Measurements from ENCODE around the gene ALG14.

Gene ALG14

GRCh38 chr1:94989398-94989797, 83.4 kb downstream of the ALG14 start:
- H3K9me2 ChIP-seq (ENCODE audit: low read depth, low read length): no peaks in the 10 kb centered on the region
- no peaks in the 10 kb centered on the region for H4K20me1 ChIP-seq (ENCODE audit: insufficient read depth, low read length)
- H3K9ac ChIP-seq (ENCODE audit: low read length): no peak overlapping the region
- H3K4me3 ChIP-seq (ENCODE audit: low read depth, low read length, poor library complexity, severe bottlenecking): no peak overlapping the region
- no peaks in the 10 kb centered on the region for H3K36me3 ChIP-seq (ENCODE audit: insufficient read depth, low read length)
- no peak overlapping the region for H2AFZ ChIP-seq (ENCODE audit: low read length)
- no peaks in the 10 kb centered on the region for H3K79me2 ChIP-seq (ENCODE audit: insufficient read depth, low read length)
- TF ChIP-seq CTCF (IDR thresholded peaks at IDR 0.05; ENCODE audit: low read length) (no peak), EZH2 (IDR thresholded peaks at IDR 0.05; ENCODE audit: borderline replicate concordance, low read length) (no peak)
- H3K27me3 ChIP-seq (ENCODE audit: insufficient read depth, low read length): no peaks in the 10 kb centered on the region
- no peaks in the 10 kb centered on the region for H3K9me3 ChIP-seq (ENCODE audit: low read length)
- H3K27ac ChIP-seq (ENCODE audit: low read depth, low read length, poor library complexity, severe bottlenecking): no peak overlapping the region
- H3K4me2 ChIP-seq (ENCODE audit: low read length): no peak overlapping the region
- H3K4me1 ChIP-seq (ENCODE audit: insufficient read depth, low read length, severe bottlenecking): no peaks in the 10 kb centered on the region
- H3F3A ChIP-seq (ENCODE audit: insufficient read depth, low read length): no peaks in the 10 kb centered on the region

- H2AFZ ChIP-seq (ENCODE audit: low read length): no peak overlapping the region
Observed at GRCh38 chr1:94988356-94988755, 84.4 kb downstream of the ALG14 start.

GRCh38 chr1:94986783-94987182, 86.0 kb downstream of the ALG14 start:
- H3K9me2 ChIP-seq (ENCODE audit: low read depth, low read length): no peaks in the 10 kb centered on the region
- no peaks in the 10 kb centered on the region for H3F3A ChIP-seq (ENCODE audit: insufficient read depth, low read length)
- no peak overlapping the region for H3K4me2 ChIP-seq (ENCODE audit: low read length)

More at GRCh38 chr1:94988356-94988755, 84.4 kb downstream of the ALG14 start:
- Histone ChIP-seq H4K20me1 (ENCODE audit: insufficient read depth, low read length) (no peaks in the 10 kb centered on the region), H3K27ac (ENCODE audit: low read depth, low read length, poor library complexity, severe bottlenecking) (no peak overlapping the region), H3K4me1 (ENCODE audit: insufficient read depth, low read length, severe bottlenecking) (no peaks in the 10 kb centered on the region), H3K4me2 (ENCODE audit: low read length) (no peak overlapping the region), H3K9me2 (ENCODE audit: low read depth, low read length) (no peaks in the 10 kb centered on the region), H3K27me3 (ENCODE audit: insufficient read depth, low read length) (no peaks in the 10 kb centered on the region), H3K9ac (ENCODE audit: low read length) (no peak overlapping the region), H3K36me3 (ENCODE audit: insufficient read depth, low read length) (no peaks in the 10 kb centered on the region), H3F3A (ENCODE audit: insufficient read depth, low read length) (no peaks in the 10 kb centered on the region), H3K9me3 (ENCODE audit: low read length) (no peaks in the 10 kb centered on the region), H3K79me2 (ENCODE audit: insufficient read depth, low read length) (no peaks in the 10 kb centered on the region), H3K4me3 (ENCODE audit: low read depth, low read length, poor library complexity, severe bottlenecking) (no peak overlapping the region)
- no peak for TF ChIP-seq EZH2 (IDR thresholded peaks at IDR 0.05; ENCODE audit: borderline replicate concordance, low read length)
- no peak for TF ChIP-seq CTCF (IDR thresholded peaks at IDR 0.05; ENCODE audit: low read length)

More at GRCh38 chr1:94986783-94987182, 86.0 kb downstream of the ALG14 start:
- no peak overlapping the region for H2AFZ ChIP-seq (ENCODE audit: low read length)
- H3K27ac ChIP-seq (ENCODE audit: low read depth, low read length, poor library complexity, severe bottlenecking): no peak overlapping the region
- TF ChIP-seq EZH2 (IDR thresholded peaks at IDR 0.05; ENCODE audit: borderline replicate concordance, low read length): no peak
- TF ChIP-seq CTCF (IDR thresholded peaks at IDR 0.05; ENCODE audit: low read length): no peak
- no peaks in the 10 kb centered on the region for H3K27me3 ChIP-seq (ENCODE audit: insufficient read depth, low read length)
- H4K20me1 ChIP-seq (ENCODE audit: insufficient read depth, low read length): no peaks in the 10 kb centered on the region
- no peak overlapping the region for H3K4me3 ChIP-seq (ENCODE audit: low read depth, low read length, poor library complexity, severe bottlenecking)
- H3K4me1 ChIP-seq (ENCODE audit: insufficient read depth, low read length, severe bottlenecking): no peaks in the 10 kb centered on the region
- no peak overlapping the region for H3K9ac ChIP-seq (ENCODE audit: low read length)
- no peaks in the 10 kb centered on the region for H3K36me3 ChIP-seq (ENCODE audit: insufficient read depth, low read length)
- H3K9me3 ChIP-seq (ENCODE audit: low read length): no peaks in the 10 kb centered on the region
- H3K79me2 ChIP-seq (ENCODE audit: insufficient read depth, low read length): no peaks in the 10 kb centered on the region

Measured in OCI-LY1 (cell line).